ENCODE measurements around the gene DIP2B.

DNA sequence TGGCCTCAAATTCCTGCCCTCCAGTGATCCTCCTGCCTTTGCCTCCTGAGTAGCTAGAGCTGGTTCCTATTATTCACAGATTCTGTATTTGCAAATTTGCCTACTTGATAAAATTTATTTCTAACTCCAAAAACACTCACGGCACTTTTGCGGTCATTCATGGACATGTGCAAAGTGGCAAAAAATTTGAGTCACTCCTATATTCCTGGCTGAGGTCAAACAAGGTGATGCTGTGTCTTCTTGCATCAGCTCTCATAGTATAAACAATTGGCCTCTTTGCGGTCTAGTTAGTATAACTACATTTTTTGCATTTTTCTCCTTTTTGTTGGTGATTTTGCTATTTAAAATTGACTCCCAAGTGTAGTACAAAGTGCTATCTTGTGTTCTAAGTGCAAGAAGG lies 283.8 kb downstream of the DIP2B start:
- TF ChIP-seq, protein P1, sequence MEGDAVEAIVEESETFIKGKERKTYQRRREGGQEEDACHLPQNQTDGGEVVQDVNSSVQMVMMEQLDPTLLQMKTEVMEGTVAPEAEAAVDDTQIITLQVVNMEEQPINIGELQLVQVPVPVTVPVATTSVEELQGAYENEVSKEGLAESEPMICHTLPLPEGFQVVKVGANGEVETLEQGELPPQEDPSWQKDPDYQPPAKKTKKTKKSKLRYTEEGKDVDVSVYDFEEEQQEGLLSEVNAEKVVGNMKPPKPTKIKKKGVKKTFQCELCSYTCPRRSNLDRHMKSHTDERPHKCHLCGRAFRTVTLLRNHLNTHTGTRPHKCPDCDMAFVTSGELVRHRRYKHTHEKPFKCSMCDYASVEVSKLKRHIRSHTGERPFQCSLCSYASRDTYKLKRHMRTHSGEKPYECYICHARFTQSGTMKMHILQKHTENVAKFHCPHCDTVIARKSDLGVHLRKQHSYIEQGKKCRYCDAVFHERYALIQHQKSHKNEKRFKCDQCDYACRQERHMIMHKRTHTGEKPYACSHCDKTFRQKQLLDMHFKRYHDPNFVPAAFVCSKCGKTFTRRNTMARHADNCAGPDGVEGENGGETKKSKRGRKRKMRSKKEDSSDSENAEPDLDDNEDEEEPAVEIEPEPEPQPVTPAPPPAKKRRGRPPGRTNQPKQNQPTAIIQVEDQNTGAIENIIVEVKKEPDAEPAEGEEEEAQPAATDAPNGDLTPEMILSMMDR (IDR thresholded peaks at IDR 0.05), result no peak
- TF ChIP-seq EZH2 (IDR thresholded peaks at IDR 0.05) (no peak), EZH2phosphoT487 (IDR thresholded peaks at IDR 0.05) (no peak)

Data from neural progenitor cell (in vitro differentiated cells).